HUES6 (cell line): ENCODE measurements around the gene KIFBP.
"Not testable (repeated sequence)": the region's sequence is repeated elsewhere in the genome, so short reads cannot be mapped to it uniquely, and the experiment has no call there.

Experiments used
- H3K27ac ChIP-seq: 2 replicates; pipeline ENCODE4 v1.7.0; 2013; ENCODE audit warnings: low read depth, mild to moderate bottlenecking, low read length, inconsistent platforms
- H3K27me3 ChIP-seq: 2 replicates; pipeline ENCODE4 v1.6.1; 2013; ENCODE audit warnings: low read length; ENCODE audit not compliant: control insufficient read depth, insufficient read depth
- H3K36me3 ChIP-seq: 2 replicates; pipeline ENCODE4 v1.6.1; 2013; ENCODE audit warnings: low read length; ENCODE audit not compliant: control insufficient read depth, insufficient read depth
- H3K4me1 ChIP-seq: 2 replicates; pipeline ENCODE4 v1.6.1; 2013; ENCODE audit warnings: low read length; ENCODE audit not compliant: control insufficient read depth, insufficient read depth
- H3K4me3 ChIP-seq: 2 replicates; pipeline ENCODE4 v1.5.1; 2013; ENCODE audit warnings: low read depth, low read length
- H3K9ac ChIP-seq: one replicate; pipeline ENCODE4 v1.6.1; 2013; ENCODE audit warnings: mild to moderate bottlenecking, low read length
- H3K9me3 ChIP-seq: 2 replicates; pipeline ENCODE4 v1.6.1; 2013; ENCODE audit warnings: low read depth, low read length; ENCODE audit not compliant: control insufficient read depth, insufficient read depth

The KIFBP gene

GRCh38 chr10:69040904-69041303, 52.3 kb downstream of the KIFBP start:
- H3K27me3 ChIP-seq, H3K9me3 ChIP-seq, H3K4me3 ChIP-seq, H3K9ac ChIP-seq, H3K27ac ChIP-seq, H3K4me1 ChIP-seq, H3K36me3 ChIP-seq: not testable (repeated sequence)

GRCh38 chr10:69042417-69042816, 53.8 kb downstream of the KIFBP start:
- no peaks in the 10 kb centered on the region for H3K4me1 ChIP-seq
- H3K9ac ChIP-seq = no peak overlapping the region
- H3K27me3 ChIP-seq = no peaks in the 10 kb centered on the region
- H3K4me3 ChIP-seq = no peak overlapping the region
- no peaks in the 10 kb centered on the region for H3K9me3 ChIP-seq
- no peak overlapping the region for H3K27ac ChIP-seq
- no peaks in the 10 kb centered on the region for H3K36me3 ChIP-seq

GRCh38 chr10:69042838-69043237, 54.2 kb downstream of the KIFBP start:
- Histone ChIP-seq H3K4me1 (no peaks in the 10 kb centered on the region), H3K9ac (no peak overlapping the region), H3K9me3 (no peaks in the 10 kb centered on the region), H3K27me3 (no peaks in the 10 kb centered on the region), H3K27ac (no peak overlapping the region), H3K36me3 (no peaks in the 10 kb centered on the region), H3K4me3 (no peak overlapping the region)

- H3K4me1 ChIP-seq = no peaks in the 10 kb centered on the region
- no peaks in the 10 kb centered on the region for H3K27me3 ChIP-seq
- H3K9me3 ChIP-seq = no peaks in the 10 kb centered on the region
- H3K9ac ChIP-seq = no peak overlapping the region
- no peak overlapping the region for H3K27ac ChIP-seq
- H3K36me3 ChIP-seq = no peaks in the 10 kb centered on the region
- no peak overlapping the region for H3K4me3 ChIP-seq
These were observed 55.4 kb downstream of the KIFBP start for GRCh38 chr10:69043931-69044531.

GRCh38 chr10:69044546-69044945, 55.9 kb downstream of the KIFBP start:
- Histone ChIP-seq H3K4me3 (no peak overlapping the region), H3K36me3 (no peaks in the 10 kb centered on the region), H3K27me3 (no peaks in the 10 kb centered on the region), H3K9ac (no peak overlapping the region), H3K27ac (no peak overlapping the region), H3K4me1 (no peaks in the 10 kb centered on the region), H3K9me3 (no peaks in the 10 kb centered on the region)

- no peak overlapping the region for H3K4me3 ChIP-seq
- H3K27me3 ChIP-seq = no peaks in the 10 kb centered on the region
- no peaks in the 10 kb centered on the region for H3K36me3 ChIP-seq
- H3K9ac ChIP-seq = no peak overlapping the region
- H3K27ac ChIP-seq = no peak overlapping the region
- no peaks in the 10 kb centered on the region for H3K4me1 ChIP-seq
- H3K9me3 ChIP-seq = no peaks in the 10 kb centered on the region
These were observed 57.1 kb downstream of the KIFBP start for GRCh38 chr10:69045441-69046300.

GRCh38 chr10:69047111-69047832, 58.7 kb downstream of the KIFBP start:
- no peaks in the 10 kb centered on the region for H3K9me3 ChIP-seq
- H3K4me3 ChIP-seq = no peak overlapping the region
- H3K36me3 ChIP-seq = no peaks in the 10 kb centered on the region
- H3K27ac ChIP-seq = no peak overlapping the region
- peaks cover 4% of the 10 kb centered on the region; the same call in 1 of the 2 replicates for H3K4me1 ChIP-seq
- H3K9ac ChIP-seq = no peak overlapping the region
- no peaks in the 10 kb centered on the region for H3K27me3 ChIP-seq

GRCh38 chr10:69048103-69048502, 59.5 kb downstream of the KIFBP start:
- H3K27me3 ChIP-seq = no peaks in the 10 kb centered on the region
- no peak overlapping the region for H3K9ac ChIP-seq
- no peak overlapping the region for H3K27ac ChIP-seq
- no peak overlapping the region for H3K4me3 ChIP-seq
- H3K4me1 ChIP-seq = peaks cover 6% of the 10 kb centered on the region; the same call in 1 of the 2 replicates
- no peaks in the 10 kb centered on the region for H3K36me3 ChIP-seq
- no peaks in the 10 kb centered on the region for H3K9me3 ChIP-seq

GRCh38 chr10:69049566-69049961, 61.0 kb downstream of the KIFBP start:
- no peak overlapping the region for H3K27ac ChIP-seq

GRCh38 chr10:69051303-69051702, 62.7 kb downstream of the KIFBP start:
- Histone ChIP-seq H3K4me3 (no peak overlapping the region), H3K27me3 (no peaks in the 10 kb centered on the region), H3K9me3 (no peaks in the 10 kb centered on the region), H3K36me3 (no peaks in the 10 kb centered on the region), H3K9ac (no peak overlapping the region), H3K27ac (no peak overlapping the region), H3K4me1 (peaks cover 6% of the 10 kb centered on the region; the same call in 1 of the 2 replicates)

More at GRCh38 chr10:69049566-69049961, 61.0 kb downstream of the KIFBP start:
- peaks cover 6% of the 10 kb centered on the region; the same call in 1 of the 2 replicates for H3K4me1 ChIP-seq
- no peak overlapping the region for H3K4me3 ChIP-seq
- H3K36me3 ChIP-seq = no peaks in the 10 kb centered on the region
- H3K27me3 ChIP-seq = no peaks in the 10 kb centered on the region
- no peaks in the 10 kb centered on the region for H3K9me3 ChIP-seq
- H3K9ac ChIP-seq = no peak overlapping the region
